Measurements from ENCODE around the gene TGM2.

TGM2 gene

DNA sequence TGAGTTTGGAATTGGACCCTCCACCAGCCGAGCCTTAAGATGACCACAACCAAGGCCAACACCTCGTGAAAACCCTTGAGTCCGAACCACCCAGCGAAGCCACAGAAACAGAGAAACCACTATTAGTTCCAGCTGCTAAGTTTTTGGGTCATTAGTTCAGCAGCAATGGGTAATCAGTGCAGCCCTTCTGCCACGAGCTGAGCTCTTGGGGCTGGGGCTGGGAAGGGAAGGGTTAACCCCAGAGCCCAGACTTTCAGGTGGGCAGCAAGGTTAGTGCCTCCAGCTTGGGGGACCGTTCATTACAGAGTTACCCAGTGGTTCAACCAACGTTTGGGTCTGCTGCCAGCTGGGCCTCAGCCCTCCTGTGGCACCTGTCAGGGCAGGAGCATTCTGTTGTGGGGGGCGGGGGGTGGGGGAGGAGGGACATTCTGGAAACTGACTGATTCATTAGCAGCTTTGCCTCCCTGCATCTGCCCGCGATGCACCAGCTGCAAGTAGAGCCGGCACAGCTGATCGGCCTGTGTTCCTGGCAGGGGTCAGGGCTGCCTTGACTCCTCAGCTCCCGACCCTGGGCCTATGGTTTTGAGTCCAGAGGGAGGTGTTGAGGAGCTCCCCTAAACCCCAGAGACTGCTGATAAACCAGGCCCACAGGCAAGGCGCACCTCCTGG lies 52.7 kb downstream of the TGM2 start:
- no peaks in the 10 kb centered on the region for H3F3A ChIP-seq (ENCODE audit: insufficient read depth, low read length)
- no peak overlapping the region for H3K9ac ChIP-seq (ENCODE audit: low read length)
- H3K36me3 ChIP-seq (replicated peaks; ENCODE audit: insufficient read depth, low read length), result no peaks in the 10 kb centered on the region
- TF ChIP-seq EZH2 (optimal IDR thresholded peaks at IDR 0.05; ENCODE audit: low read depth, low read length), result no peak
- TF ChIP-seq EZH2phosphoT487 (IDR thresholded peaks at IDR 0.05; ENCODE audit: low read length), result no peak
- TF ChIP-seq, protein P1, sequence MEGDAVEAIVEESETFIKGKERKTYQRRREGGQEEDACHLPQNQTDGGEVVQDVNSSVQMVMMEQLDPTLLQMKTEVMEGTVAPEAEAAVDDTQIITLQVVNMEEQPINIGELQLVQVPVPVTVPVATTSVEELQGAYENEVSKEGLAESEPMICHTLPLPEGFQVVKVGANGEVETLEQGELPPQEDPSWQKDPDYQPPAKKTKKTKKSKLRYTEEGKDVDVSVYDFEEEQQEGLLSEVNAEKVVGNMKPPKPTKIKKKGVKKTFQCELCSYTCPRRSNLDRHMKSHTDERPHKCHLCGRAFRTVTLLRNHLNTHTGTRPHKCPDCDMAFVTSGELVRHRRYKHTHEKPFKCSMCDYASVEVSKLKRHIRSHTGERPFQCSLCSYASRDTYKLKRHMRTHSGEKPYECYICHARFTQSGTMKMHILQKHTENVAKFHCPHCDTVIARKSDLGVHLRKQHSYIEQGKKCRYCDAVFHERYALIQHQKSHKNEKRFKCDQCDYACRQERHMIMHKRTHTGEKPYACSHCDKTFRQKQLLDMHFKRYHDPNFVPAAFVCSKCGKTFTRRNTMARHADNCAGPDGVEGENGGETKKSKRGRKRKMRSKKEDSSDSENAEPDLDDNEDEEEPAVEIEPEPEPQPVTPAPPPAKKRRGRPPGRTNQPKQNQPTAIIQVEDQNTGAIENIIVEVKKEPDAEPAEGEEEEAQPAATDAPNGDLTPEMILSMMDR (IDR thresholded peaks at IDR 0.05; ENCODE audit: low read length), result no peak
- H3K4me2 ChIP-seq (ENCODE audit: low read depth, low read length), result no peak overlapping the region
- H3K9me2 ChIP-seq (replicated peaks; ENCODE audit: insufficient read depth, low read length), result no peaks in the 10 kb centered on the region
- H3K4me1 ChIP-seq (ENCODE audit: low read length), result no peaks in the 10 kb centered on the region
- H3K27ac ChIP-seq (ENCODE audit: low read length), result no peak overlapping the region
- no peaks in the 10 kb centered on the region for H3K9me3 ChIP-seq (replicated peaks; ENCODE audit: insufficient read depth, low read length)
- DNase-seq, result no peak
- H4K20me1 ChIP-seq (ENCODE audit: insufficient read depth, low read length), result no peaks in the 10 kb centered on the region
- H3K4me3 ChIP-seq (ENCODE audit: low read length), result no peak overlapping the region
- H3K79me2 ChIP-seq (ENCODE audit: low read length), result no peaks in the 10 kb centered on the region
- H3K27me3 ChIP-seq (replicated peaks; ENCODE audit: insufficient read depth, low read length), result no peaks in the 10 kb centered on the region
- H2AFZ ChIP-seq (ENCODE audit: low read length), result no peak overlapping the region

DNA sequence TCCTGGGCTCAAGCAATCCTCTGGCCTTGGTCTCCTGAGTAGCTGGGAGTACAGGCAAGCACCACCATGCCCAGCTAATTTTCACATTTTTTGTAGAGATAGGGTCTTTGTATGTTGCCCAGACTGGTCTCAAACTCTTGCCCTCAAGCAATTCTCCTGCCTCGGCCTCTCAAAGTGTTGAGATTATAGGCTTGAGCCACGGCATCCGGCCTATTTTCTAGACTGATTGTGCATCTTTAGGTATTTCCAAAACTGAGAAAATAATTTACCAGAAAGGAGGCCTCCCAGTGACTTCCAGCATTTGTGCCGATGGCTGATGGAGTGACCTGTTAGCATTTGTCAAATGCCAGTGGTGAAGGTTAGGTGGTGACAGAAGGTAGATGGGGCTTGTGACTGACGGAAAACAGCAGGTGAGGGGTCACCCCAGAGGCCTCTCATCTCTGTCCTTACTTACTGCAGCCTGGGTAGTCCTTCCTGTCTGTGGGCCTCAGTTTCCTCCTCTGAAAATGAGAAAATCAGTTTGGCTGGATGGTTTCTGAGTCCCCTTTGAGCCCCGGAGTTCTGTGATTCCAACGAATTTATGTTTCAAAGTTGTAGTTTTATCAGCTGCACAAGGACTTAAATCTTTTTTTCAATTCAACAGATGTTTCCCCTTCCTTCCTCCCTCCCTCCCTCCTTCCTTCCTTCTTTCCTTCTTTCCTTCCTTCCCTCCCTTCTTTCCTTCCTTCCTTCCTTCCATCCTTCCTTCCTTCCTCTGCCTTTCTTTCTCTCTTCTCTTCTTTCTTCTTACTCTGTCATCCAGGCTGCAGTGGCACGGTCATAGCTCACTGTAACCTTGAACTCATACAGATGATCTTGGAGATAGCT lies 53.5 kb downstream of the TGM2 start:
- Histone ChIP-seq H3K4me3 (ENCODE audit: low read length) (no peak overlapping the region), H2AFZ (ENCODE audit: low read length) (no peak overlapping the region), H3K9ac (ENCODE audit: low read length) (no peak overlapping the region), H3K4me2 (ENCODE audit: low read depth, low read length) (no peak overlapping the region), H3K36me3 (replicated peaks; ENCODE audit: insufficient read depth, low read length) (no peaks in the 10 kb centered on the region), H3K27ac (ENCODE audit: low read length) (no peak overlapping the region), H3K79me2 (ENCODE audit: low read length) (no peaks in the 10 kb centered on the region), H3F3A (ENCODE audit: insufficient read depth, low read length) (no peaks in the 10 kb centered on the region), H3K9me2 (replicated peaks; ENCODE audit: insufficient read depth, low read length) (no peaks in the 10 kb centered on the region), H3K27me3 (replicated peaks; ENCODE audit: insufficient read depth, low read length) (no peaks in the 10 kb centered on the region), H3K9me3 (replicated peaks; ENCODE audit: insufficient read depth, low read length) (no peaks in the 10 kb centered on the region), H3K4me1 (ENCODE audit: low read length) (no peaks in the 10 kb centered on the region), H4K20me1 (ENCODE audit: insufficient read depth, low read length) (no peaks in the 10 kb centered on the region)
- TF ChIP-seq EZH2 (optimal IDR thresholded peaks at IDR 0.05; ENCODE audit: low read depth, low read length), result no peak
- TF ChIP-seq, protein P1 (IDR thresholded peaks at IDR 0.05; ENCODE audit: low read length), result no peak
- no peak for TF ChIP-seq EZH2phosphoT487 (IDR thresholded peaks at IDR 0.05; ENCODE audit: low read length)
- DNase-seq, result no peak

DNA sequence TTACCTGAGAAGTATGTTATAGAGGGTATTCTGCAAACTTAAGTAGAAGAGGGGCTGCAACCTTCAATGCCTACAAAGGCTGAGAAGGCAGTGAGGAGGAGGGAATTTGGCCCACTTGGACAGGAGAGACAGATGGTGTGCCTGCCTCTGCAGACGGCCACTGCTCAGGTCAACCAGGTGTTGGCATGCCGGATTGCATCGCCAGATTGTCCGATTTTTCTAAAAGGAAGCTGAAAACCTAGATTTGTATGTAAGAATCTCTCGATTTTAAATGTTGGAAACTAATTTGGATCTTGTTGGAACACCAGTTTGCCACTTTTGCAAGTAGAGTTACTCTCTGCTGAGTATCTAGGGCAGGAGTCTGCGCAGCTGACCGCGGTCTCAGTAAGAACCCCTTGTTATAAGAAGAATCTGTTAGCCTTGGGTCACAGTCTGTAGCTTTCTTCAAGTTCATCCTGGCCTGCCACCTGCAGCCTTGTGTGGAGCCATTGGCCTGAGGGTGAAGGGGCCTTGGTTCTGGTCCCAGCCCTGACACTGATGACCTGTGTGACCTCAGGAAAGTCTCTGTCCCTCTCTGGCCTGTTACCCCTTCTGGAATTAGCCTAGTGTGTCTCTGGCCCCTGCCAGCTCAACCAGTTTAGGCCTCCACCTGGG lies 54.4 kb downstream of the TGM2 start:
- TF ChIP-seq, protein P1 (IDR thresholded peaks at IDR 0.05; ENCODE audit: low read length), result no peak
- TF ChIP-seq EZH2phosphoT487 (IDR thresholded peaks at IDR 0.05; ENCODE audit: low read length) (no peak), EZH2 (optimal IDR thresholded peaks at IDR 0.05; ENCODE audit: low read depth, low read length) (no peak)
- Histone ChIP-seq H3K4me1 (ENCODE audit: low read length) (no peaks in the 10 kb centered on the region), H3F3A (ENCODE audit: insufficient read depth, low read length) (no peaks in the 10 kb centered on the region), H3K9me2 (replicated peaks; ENCODE audit: insufficient read depth, low read length) (no peaks in the 10 kb centered on the region), H3K36me3 (replicated peaks; ENCODE audit: insufficient read depth, low read length) (no peaks in the 10 kb centered on the region), H3K27me3 (replicated peaks; ENCODE audit: insufficient read depth, low read length) (no peaks in the 10 kb centered on the region), H3K9me3 (replicated peaks; ENCODE audit: insufficient read depth, low read length) (no peaks in the 10 kb centered on the region), H3K4me3 (ENCODE audit: low read length) (no peak overlapping the region), H3K79me2 (ENCODE audit: low read length) (no peaks in the 10 kb centered on the region), H3K4me2 (ENCODE audit: low read depth, low read length) (no peak overlapping the region), H4K20me1 (ENCODE audit: insufficient read depth, low read length) (no peaks in the 10 kb centered on the region), H3K27ac (ENCODE audit: low read length) (no peak overlapping the region), H2AFZ (ENCODE audit: low read length) (no peak overlapping the region), H3K9ac (ENCODE audit: low read length) (no peak overlapping the region)
- DNase-seq, result no peak
